GM23338 (cell line): ENCODE measurements around the gene ICA1L. TPM values are rescaled to one million over a fixed set of nuclear protein-coding genes. Genes with fewer than 3 reads are reported as not detected.

Experiments
- ATAC-seq: fragments of 200-7000 bp; cut with Tn5 transposase; 3 replicates; pipeline ENCODE4 v1.9.1; 2020
- DNase-seq: peaks from one replicate; pipeline ENCODE4 v3.0.0-alpha.2; 2015; ENCODE audit warnings: low spot score
- H2AFZ ChIP-seq: fragments of 200-600 bp; sonication (generic); 2 replicates; pipeline ENCODE4 v1.8.0; 2016; ENCODE audit warnings: antibody characterized with exemption, mild to moderate bottlenecking, moderate library complexity
- H3F3A ChIP-seq: fragments of 200-600 bp; sonication (generic); replicated peaks from 2 replicates; pipeline ENCODE4 v1.8.0; 2017; ENCODE audit warnings: antibody characterized with exemption, mixed run types, low read depth
- H3K27ac ChIP-seq: fragments of 200-600 bp; sonication (generic); 2 replicates; pipeline ENCODE4 v1.6.1; 2016; ENCODE audit warnings: low read depth
- H3K27me3 ChIP-seq: fragments of 200-600 bp; sonication (generic); 2 replicates; pipeline ENCODE4 v1.8.0; 2016; ENCODE audit warnings: mild to moderate bottlenecking, mixed run types, moderate library complexity; ENCODE audit not compliant: insufficient read depth
- H3K36me3 ChIP-seq: fragments of 200-600 bp; sonication (generic); 2 replicates; pipeline ENCODE4 v1.8.0; 2016; ENCODE audit warnings: mild to moderate bottlenecking; ENCODE audit not compliant: insufficient read depth
- H3K4me1 ChIP-seq: fragments of 200-600 bp; sonication (generic); 2 replicates; pipeline ENCODE4 v1.8.0; 2016; ENCODE audit warnings: mild to moderate bottlenecking, moderate library complexity; ENCODE audit not compliant: insufficient read depth
- H3K4me2 ChIP-seq: fragments of 200-600 bp; sonication (generic); 2 replicates; pipeline ENCODE4 v1.7.1; 2017; ENCODE audit warnings: mixed run types
- H3K4me3 ChIP-seq: fragments of 200-600 bp; sonication (generic); 2 replicates; pipeline ENCODE4 v1.6.1; 2016; ENCODE audit warnings: mixed run types
- H3K79me2 ChIP-seq: fragments of 200-600 bp; sonication (generic); replicated peaks from 2 replicates; pipeline ENCODE4 v1.8.0; 2017; ENCODE audit warnings: mild to moderate bottlenecking; ENCODE audit not compliant: insufficient read depth
- H3K9me2 ChIP-seq: fragments of 200-600 bp; sonication (generic); 2 replicates; pipeline ENCODE4 v1.8.0; 2017; ENCODE audit not compliant: insufficient read depth
- H4K20me1 ChIP-seq: fragments of 200-600 bp; sonication (generic); replicated peaks from 2 replicates; pipeline ENCODE4 v1.8.0; 2017; ENCODE audit warnings: mild to moderate bottlenecking; ENCODE audit not compliant: insufficient read depth
- H3K27ac Mint-ChIP-seq: 2 replicates; pipeline ENCODE4 v1.8.0; 2020; ENCODE audit warnings: inconsistent platforms, mild to moderate bottlenecking, moderate library complexity, mixed read lengths
- H3K27me3 Mint-ChIP-seq: 3 replicates; pipeline ENCODE4 v1.8.0; 2022; ENCODE audit warnings: low read depth, mild to moderate bottlenecking, moderate library complexity, mixed read lengths, inconsistent platforms; ENCODE audit not compliant: insufficient read depth, poor library complexity
- H3K36me3 Mint-ChIP-seq: 3 replicates; pipeline ENCODE4 v1.8.0; 2021; ENCODE audit warnings: low read depth, mild to moderate bottlenecking, inconsistent platforms, moderate library complexity, mixed read lengths
- H3K4me1 Mint-ChIP-seq: 3 replicates; pipeline ENCODE4 v1.8.0; 2020; ENCODE audit warnings: mild to moderate bottlenecking, inconsistent platforms, mixed read lengths
- H3K4me3 Mint-ChIP-seq: 3 replicates; pipeline ENCODE4 v1.8.0; 2021; ENCODE audit warnings: moderate library complexity, mild to moderate bottlenecking, inconsistent platforms, mixed read lengths
- H3K9me3 Mint-ChIP-seq: 3 replicates; pipeline ENCODE4 v1.8.0; 2020; ENCODE audit warnings: moderate library complexity, mild to moderate bottlenecking, inconsistent platforms, mixed read lengths
- CREB1 ChIP-seq: fragments of 250-450 bp; sonication (Bioruptor Pico); IDR thresholded peaks from 2 replicates; pipeline ENCODE4 v1.5.0; 2020; ENCODE audit warnings: low read depth, mild to moderate bottlenecking, moderate library complexity
- CTCF ChIP-seq, 2 experiments: fragments of 200-600 bp in 1 of 2; sonication (generic) in 1 of 2; conservative IDR thresholded peaks; 2 replicates each; pipeline versions ENCODE4 v1.5.1 to v1.6.1; 2016 to 2017; ENCODE audit warnings: antibody characterized with exemption in 2 of 2, low read depth in 2 of 2, mild to moderate bottlenecking in 2 of 2, moderate library complexity in 1 of 2
- EZH2 ChIP-seq: fragments of 200-600 bp; sonication (generic); IDR thresholded peaks from one replicate; pipeline ENCODE4 v1.8.0; 2017; ENCODE audit warnings: antibody characterized with exemption, mild to moderate bottlenecking, low read depth; ENCODE audit not compliant: unreplicated experiment
- EZH2phosphoT487 ChIP-seq: fragments of 200-600 bp; sonication (generic); IDR thresholded peaks from one replicate; pipeline ENCODE4 v1.8.1; 2018; ENCODE audit warnings: antibody characterized with exemption; ENCODE audit not compliant: unreplicated experiment
- JUNB ChIP-seq: IDR thresholded peaks from one replicate; pipeline ENCODE4 v1.6.1; 2016; ENCODE audit warnings: antibody characterized with exemption; ENCODE audit not compliant: unreplicated experiment
- NANOG ChIP-seq: IDR thresholded peaks from 2 replicates; pipeline ENCODE4 v1.6.1; 2016; ENCODE audit warnings: antibody characterized with exemption, borderline replicate concordance
- POLR2AphosphoS5 ChIP-seq: IDR thresholded peaks from 2 replicates; pipeline ENCODE4 v1.6.1; 2016; ENCODE audit warnings: antibody characterized with exemption, low read depth
- STAT1 ChIP-seq: IDR thresholded peaks from one replicate; pipeline ENCODE4 v1.6.1; 2016; ENCODE audit warnings: antibody characterized with exemption; ENCODE audit not compliant: unreplicated experiment
- ZNF114 ChIP-seq: fragments of 250-450 bp; sonication (Bioruptor Pico); IDR thresholded peaks from 2 replicates; pipeline ENCODE4 v1.5.0; 2020; ENCODE audit warnings: mild to moderate bottlenecking, moderate library complexity
- polyA plus RNA-seq: library from polyadenylated mRNA; unstranded; fragments of >200 nt; fragmentation: Nextera tagmentation; extraction: Ambion mirVana; gene quantifications from 2 replicates; pipeline ENCODE4 v1.2.1, GENCODE V29; 2016
- total RNA-seq: library from RNA; depleted of rRNA; stranded (reverse); fragments of >200 nt; shearing (Covaris generic); gene quantifications from 2 replicates; pipeline ENCODE4 v1.2.3, GENCODE V29; 2014

ICA1L gene
- total and polyA plus RNA-seq, 2 experiments from 2014 or later, result 1.6 to 7.2 TPM

DNA sequence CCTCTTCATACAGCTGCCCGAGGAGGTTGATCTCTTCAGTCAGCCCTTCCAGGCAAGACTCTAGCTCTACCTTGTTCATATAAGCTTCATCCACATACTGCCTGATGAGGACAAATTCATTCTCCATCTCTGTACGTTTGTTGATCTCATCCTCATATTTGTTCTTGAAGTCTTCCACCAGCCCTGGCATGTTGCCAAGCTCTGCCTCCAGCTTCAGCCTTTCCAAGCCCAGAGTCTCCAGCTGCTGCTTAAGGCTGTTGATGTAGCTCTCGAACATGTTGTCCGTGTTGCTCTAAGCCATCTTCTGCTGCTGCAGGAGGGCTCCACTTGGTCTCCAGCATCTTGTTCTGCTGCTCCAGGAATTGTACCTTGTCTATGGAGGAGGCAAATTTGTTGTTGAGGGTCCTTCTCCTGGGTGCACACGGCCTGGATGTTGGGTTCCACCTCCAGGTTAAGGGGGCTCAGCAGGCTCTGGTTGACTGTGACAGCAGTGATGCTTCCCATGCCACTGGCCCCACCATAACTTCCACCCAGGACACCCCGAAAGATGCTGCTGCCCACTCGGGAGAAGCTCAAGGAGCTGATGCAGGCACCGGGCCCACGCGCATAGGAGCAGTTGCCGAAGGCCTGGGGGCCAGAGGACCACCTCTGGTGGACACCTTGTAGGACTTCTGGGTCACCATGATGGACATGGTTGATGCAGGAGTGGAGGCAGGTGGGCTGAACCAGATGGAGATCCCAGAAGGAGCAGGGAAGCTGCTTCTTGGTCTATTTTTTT is 30.3 kb downstream of the ICA1L start (continued):
- TF ChIP-seq CTCF (conservative IDR thresholded peaks at IDR 0.05; ENCODE audit: low read depth in 2 of 2) (no peak), JUNB (no peak), CREB1 (CRISPR knock-in tag) (no peak), ZNF114 (no peak), STAT1 (no peak), POLR2AphosphoS5 (no peak), NANOG (no peak), EZH2phosphoT487 (no peak)

DNA sequence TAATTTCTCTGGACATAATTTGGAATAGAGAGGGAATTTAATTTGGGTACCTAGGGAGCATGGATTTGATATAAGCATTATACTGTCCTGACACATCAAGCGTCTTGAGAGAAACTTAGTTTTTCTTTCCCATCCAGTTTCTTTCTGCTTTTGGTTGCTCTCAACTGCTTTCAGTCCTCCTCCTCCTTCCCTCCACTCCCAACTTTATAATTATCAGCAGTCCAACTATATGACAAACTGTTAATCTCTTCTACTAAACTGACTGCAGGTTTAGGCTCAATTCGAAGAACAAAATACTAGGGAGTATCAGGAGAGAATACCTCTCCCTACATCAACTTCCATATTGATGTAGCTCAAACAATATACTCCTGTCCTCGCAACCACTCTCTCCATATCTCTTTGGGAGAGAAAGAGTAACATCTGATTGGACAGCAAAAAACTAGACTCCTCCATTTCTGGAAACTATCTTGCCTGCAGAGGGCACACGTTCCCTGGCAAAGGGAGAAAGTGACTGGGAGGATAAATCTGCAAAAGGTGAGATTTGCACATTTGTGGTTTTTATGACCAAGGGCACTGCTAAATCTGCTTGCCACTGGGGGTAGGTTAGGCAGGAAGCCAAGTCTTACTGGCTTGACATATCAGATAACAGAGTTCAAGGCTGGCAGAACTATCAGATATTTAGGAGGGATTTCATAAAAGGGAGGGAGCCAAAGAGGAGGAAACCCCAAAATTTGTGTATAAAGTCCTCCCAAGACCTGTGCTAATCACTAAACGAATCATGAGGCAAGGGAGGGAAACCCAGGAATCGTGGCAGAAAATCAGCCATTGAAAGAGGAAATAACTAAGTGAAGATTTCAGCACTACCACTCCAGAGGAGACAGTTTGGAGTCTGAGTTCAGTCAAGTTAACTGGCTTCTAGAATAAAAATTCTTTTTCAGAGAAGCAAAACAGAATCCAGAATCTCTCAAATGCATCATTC is 40.0 kb downstream of the ICA1L start:
- H3K27me3 Mint-ChIP-seq, result peaks cover 3% of the 10 kb centered on the region
- H3K4me2 ChIP-seq, result no peak overlapping the region
- DNase-seq (peak; percentile 73), ATAC-seq (peak; percentile 85)
- peak overlapping the region; percentile 74 for H3K27ac Mint-ChIP-seq
- H3K4me1 ChIP-seq, result no peaks in the 10 kb centered on the region
- peaks cover 5% of the 10 kb centered on the region; the same call in 2 of the 3 replicates for H3K4me1 Mint-ChIP-seq
- no peak overlapping the region for H3K27ac ChIP-seq
- no peaks in the 10 kb centered on the region for H3K9me2 ChIP-seq
- no peak overlapping the region for H3K4me3 ChIP-seq
- no peaks in the 10 kb centered on the region for H4K20me1 ChIP-seq
- no peaks in the 10 kb centered on the region for H3K79me2 ChIP-seq
- no peak for TF ChIP-seq EZH2
- peak; percentile 83 to 89 for TF ChIP-seq CTCF (conservative IDR thresholded peaks at IDR 0.05; ENCODE audit: low read depth in 2 of 2)
- no peaks in the 10 kb centered on the region for H3F3A ChIP-seq
- H3K4me3 Mint-ChIP-seq, result no peak overlapping the region
- no peaks in the 10 kb centered on the region for H3K27me3 ChIP-seq
- no peaks in the 10 kb centered on the region for H3K36me3 Mint-ChIP-seq
- no peaks in the 10 kb centered on the region for H3K9me3 Mint-ChIP-seq
- H3K36me3 ChIP-seq, result no peaks in the 10 kb centered on the region
- peak overlapping the region; percentile 15 for H2AFZ ChIP-seq
